ENCODE measurements around the gene FBF1. TPM values are rescaled to one million over a fixed set of nuclear protein-coding genes. Genes with fewer than 3 reads are reported as not detected.
A peak's percentile ranks its signal among the peaks of the same experiment; 100 is the strongest.

Gene FBF1
- total RNA-seq, 1 donor from 2014 or later, result 5.1 TPM

DNA sequence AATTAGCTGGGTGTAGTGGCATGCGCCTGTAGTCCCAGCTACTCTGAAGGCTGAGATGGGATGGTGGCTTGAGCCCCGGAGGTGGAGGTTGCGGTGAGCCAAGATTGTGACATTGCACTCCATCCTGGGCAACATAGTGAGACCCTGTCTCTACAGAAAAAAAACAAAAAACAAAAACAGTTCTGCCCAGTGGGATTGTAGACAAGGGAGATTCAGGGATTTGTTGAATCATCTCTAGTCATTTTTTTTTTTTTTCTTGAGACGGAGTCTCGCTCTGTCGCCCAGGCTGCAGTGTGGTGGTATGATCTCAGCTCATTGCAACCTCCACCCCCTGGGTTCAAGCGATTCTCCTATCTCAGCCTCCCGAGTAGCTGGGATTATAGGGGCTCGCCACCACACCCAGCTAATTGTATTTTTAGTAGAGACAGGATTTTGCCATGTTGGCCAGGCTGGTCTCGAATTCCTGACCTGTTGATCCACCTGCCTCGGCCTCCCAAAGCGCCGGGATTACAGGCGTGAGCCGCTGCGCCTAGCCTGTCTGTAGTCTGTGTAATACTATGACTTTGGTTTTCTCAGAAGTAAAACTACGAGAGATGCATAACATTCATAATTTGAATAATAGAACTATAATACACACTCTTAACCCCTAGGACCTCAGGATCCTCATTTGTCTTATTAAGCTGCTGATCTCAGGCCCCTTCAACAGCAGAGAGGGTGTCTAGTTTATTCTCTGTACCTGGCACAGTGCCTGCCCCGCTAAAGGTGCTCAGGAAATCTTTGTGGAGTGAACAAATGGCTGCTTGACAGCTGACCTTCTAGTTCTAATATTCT is 39.6 kb upstream of the FBF1 start:
- H3K9ac ChIP-seq (ENCODE audit: low read length), result peak overlapping the region; percentile 93
- peaks cover 12% of the 10 kb centered on the region for H4K20me1 ChIP-seq (ENCODE audit: insufficient read depth, low read length)
- H3K4me2 ChIP-seq (ENCODE audit: low read length), result peak overlapping the region; percentile 92
- peaks cover 25% of the 10 kb centered on the region for H3K4me1 ChIP-seq (ENCODE audit: insufficient read depth, low read length)
- H3K36me3 ChIP-seq (ENCODE audit: insufficient read depth, low read length), result peaks cover 2% of the 10 kb centered on the region
- H3K27ac ChIP-seq (ENCODE audit: low read depth, low read length), result peak overlapping the region; percentile 98
- TF ChIP-seq, protein P1, sequence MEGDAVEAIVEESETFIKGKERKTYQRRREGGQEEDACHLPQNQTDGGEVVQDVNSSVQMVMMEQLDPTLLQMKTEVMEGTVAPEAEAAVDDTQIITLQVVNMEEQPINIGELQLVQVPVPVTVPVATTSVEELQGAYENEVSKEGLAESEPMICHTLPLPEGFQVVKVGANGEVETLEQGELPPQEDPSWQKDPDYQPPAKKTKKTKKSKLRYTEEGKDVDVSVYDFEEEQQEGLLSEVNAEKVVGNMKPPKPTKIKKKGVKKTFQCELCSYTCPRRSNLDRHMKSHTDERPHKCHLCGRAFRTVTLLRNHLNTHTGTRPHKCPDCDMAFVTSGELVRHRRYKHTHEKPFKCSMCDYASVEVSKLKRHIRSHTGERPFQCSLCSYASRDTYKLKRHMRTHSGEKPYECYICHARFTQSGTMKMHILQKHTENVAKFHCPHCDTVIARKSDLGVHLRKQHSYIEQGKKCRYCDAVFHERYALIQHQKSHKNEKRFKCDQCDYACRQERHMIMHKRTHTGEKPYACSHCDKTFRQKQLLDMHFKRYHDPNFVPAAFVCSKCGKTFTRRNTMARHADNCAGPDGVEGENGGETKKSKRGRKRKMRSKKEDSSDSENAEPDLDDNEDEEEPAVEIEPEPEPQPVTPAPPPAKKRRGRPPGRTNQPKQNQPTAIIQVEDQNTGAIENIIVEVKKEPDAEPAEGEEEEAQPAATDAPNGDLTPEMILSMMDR (IDR thresholded peaks at IDR 0.05; ENCODE audit: insufficient read depth, low read depth, low read length), result no peak
- TF ChIP-seq EZH2 (IDR thresholded peaks at IDR 0.05; ENCODE audit: insufficient read depth, low read length), result no peak
- H3K79me2 ChIP-seq (ENCODE audit: insufficient read depth, low read length), result peaks cover 46% of the 10 kb centered on the region
- peaks cover 7% of the 10 kb centered on the region for H3K36me3 Mint-ChIP-seq (ENCODE audit: low read depth, unreplicated experiment)
- no peaks in the 10 kb centered on the region for H3K9me3 Mint-ChIP-seq (ENCODE audit: unreplicated experiment)
- H3K4me3 ChIP-seq (ENCODE audit: insufficient read depth, low read depth, low read length), result peak overlapping the region; percentile 81
- H3K9me3 ChIP-seq (ENCODE audit: insufficient read depth, low read depth, low read length), result no peaks in the 10 kb centered on the region
- DNase-seq (ENCODE audit: low read depth) (peak; percentile 15), FAIRE-seq (no peak)
- H2AFZ ChIP-seq (ENCODE audit: low read depth, low read length), result peak overlapping the region; percentile 86
- H3K27me3 ChIP-seq (ENCODE audit: insufficient read depth, low read length), result no peaks in the 10 kb centered on the region
- H3K4me1 Mint-ChIP-seq (ENCODE audit: low read depth, unreplicated experiment), result peaks cover 44% of the 10 kb centered on the region
- H3K27me3 Mint-ChIP-seq (ENCODE audit: low read depth, unreplicated experiment), result no peaks in the 10 kb centered on the region
- H3K27ac Mint-ChIP-seq (ENCODE audit: unreplicated experiment), result peak overlapping the region; percentile 100
- peak overlapping the region; percentile 98 for H3K4me3 Mint-ChIP-seq (ENCODE audit: unreplicated experiment)

DNA sequence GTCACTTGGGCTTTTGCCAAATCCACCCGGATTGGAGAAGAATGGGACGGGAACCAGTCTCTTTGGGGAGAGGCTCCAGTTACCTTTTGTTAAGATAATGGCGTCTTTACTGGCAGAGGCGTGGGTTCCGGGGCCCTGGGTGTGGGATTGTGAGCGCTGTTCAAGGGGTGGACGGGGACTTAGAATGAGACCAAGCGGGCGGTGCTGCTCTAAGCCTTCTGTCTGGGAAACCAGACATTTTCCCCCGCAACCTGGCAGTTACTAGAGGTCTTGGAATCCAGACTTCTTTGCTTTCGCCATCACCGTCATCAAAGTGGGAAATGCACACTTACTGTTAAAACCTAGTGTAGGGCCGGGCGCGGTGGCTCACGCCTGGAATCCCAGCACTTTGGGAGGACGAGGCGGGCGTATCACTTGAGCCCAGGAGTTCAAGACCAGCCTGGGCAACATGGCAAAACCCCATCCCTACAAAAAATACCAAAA is 38.9 kb upstream of the FBF1 start:
- H3K27ac Mint-ChIP-seq (ENCODE audit: unreplicated experiment), result peak overlapping the region; percentile 100
- H3K4me3 Mint-ChIP-seq (ENCODE audit: unreplicated experiment), result peak overlapping the region; percentile 98
- peak overlapping the region; percentile 92 for H3K4me2 ChIP-seq (ENCODE audit: low read length)

More for the DNA sequence above, 38.9 kb upstream of the FBF1 start:
- Mint-ChIP-seq H3K27me3 (ENCODE audit: low read depth, unreplicated experiment) (no peaks in the 10 kb centered on the region), H3K9me3 (ENCODE audit: unreplicated experiment) (no peaks in the 10 kb centered on the region), H3K36me3 (ENCODE audit: low read depth, unreplicated experiment) (peaks cover 7% of the 10 kb centered on the region), H3K4me1 (ENCODE audit: low read depth, unreplicated experiment) (peaks cover 44% of the 10 kb centered on the region)
- Histone ChIP-seq H3K4me1 (ENCODE audit: insufficient read depth, low read length) (peaks cover 25% of the 10 kb centered on the region), H3K27ac (ENCODE audit: low read depth, low read length) (peak overlapping the region; percentile 98), H3K79me2 (ENCODE audit: insufficient read depth, low read length) (peaks cover 50% of the 10 kb centered on the region), H4K20me1 (ENCODE audit: insufficient read depth, low read length) (peaks cover 14% of the 10 kb centered on the region), H3K4me3 (ENCODE audit: insufficient read depth, low read depth, low read length) (peak overlapping the region; percentile 81), H3K27me3 (ENCODE audit: insufficient read depth, low read length) (no peaks in the 10 kb centered on the region), H3K9me3 (ENCODE audit: insufficient read depth, low read depth, low read length) (no peaks in the 10 kb centered on the region), H2AFZ (ENCODE audit: low read depth, low read length) (peak overlapping the region; percentile 86), H3K9ac (ENCODE audit: low read length) (peak overlapping the region; percentile 93), H3K36me3 (ENCODE audit: insufficient read depth, low read length) (peaks cover 2% of the 10 kb centered on the region)
- FAIRE-seq (no peak), DNase-seq (ENCODE audit: low read depth) (peak; percentile 82)
- TF ChIP-seq EZH2 (IDR thresholded peaks at IDR 0.05; ENCODE audit: insufficient read depth, low read length), result no peak
- TF ChIP-seq, protein P1 (IDR thresholded peaks at IDR 0.05; ENCODE audit: insufficient read depth, low read depth, low read length), result no peak

Data from astrocyte (in vitro differentiated cells and primary cell).